T-cell (primary cell): ENCODE results near the gene ORC6. TPM values are rescaled to one million over a fixed set of nuclear protein-coding genes. Genes with fewer than 3 reads are reported as not detected.

ENCODE experiments used
- ATAC-seq, 4 experiments: fragments of 200-7000 bp in 3 of 4; fragments of 150-1000 bp in 1 of 4; cut with Tn5 transposase; replicated peaks in 1 of 4; 1 replicate in 3 of 4; 2 replicates in 1 of 4; pipeline ENCODE4 v1.10.0; 2021; ENCODE audit warnings: moderate library complexity in 3 of 4, mild to moderate bottlenecking in 2 of 4, moderate number of reproducible peaks in 1 of 4
- CTCF ChIA-PET, 2 donors: fragments of 300-600 bp; sonication (Branson Sonifier 250); formaldehyde crosslinking; loops; one replicate each; lab custom pipeline; 2022; ENCODE audit warnings: antibody characterized with exemption in 2 of 2; lab: Charles Lee
- POLR2A ChIA-PET, 2 donors: fragments of 300-600 bp; sonication (Branson Sonifier 250); formaldehyde crosslinking; loops; one replicate each; lab custom pipeline; 2022; ENCODE audit warnings: antibody characterized with exemption in 2 of 2; lab: Charles Lee
- DNase-seq, 35 experiments: peaks; one replicate each; pipeline versions ENCODE4 v3.0.0 to v3.0.0-alpha.2; 2013 to 2023
- H3K27ac ChIP-seq: one replicate; pipeline ENCODE4 v1.5.1; 2013; ENCODE audit warnings: low read length
- H3K27me3 ChIP-seq, 2 experiments: replicated peaks in 1 of 2; 1 replicate in 1 of 2; 2 replicates in 1 of 2; pipeline versions ENCODE4 v1.6.1 to v1.7.0; 2013; ENCODE audit warnings: low read length in 1 of 2, mixed read lengths in 1 of 2; ENCODE audit not compliant: control insufficient read depth in 2 of 2, insufficient read depth in 2 of 2; ENCODE audit errors: extremely low read depth in 1 of 2
- H3K36me3 ChIP-seq, 2 donors: 1 replicate in 1 of 2; 2 replicates in 1 of 2; pipeline versions ENCODE4 v1.6.1 to v1.7.0; 2013; ENCODE audit warnings: low read length in 1 of 2; ENCODE audit not compliant: control insufficient read depth in 2 of 2, insufficient read depth in 1 of 2; ENCODE audit errors: extremely low read depth in 1 of 2
- H3K4me1 ChIP-seq, 2 experiments: 1 replicate in 1 of 2; 2 replicates in 1 of 2; pipeline versions ENCODE4 v1.6.1 to v1.7.0; 2013; ENCODE audit warnings: low read length in 2 of 2, mixed read lengths in 1 of 2; ENCODE audit not compliant: insufficient read depth in 2 of 2, control insufficient read depth in 1 of 2; ENCODE audit errors: extremely low read depth in 1 of 2
- H3K4me3 ChIP-seq, 2 donors: 1 replicate in 1 of 2; 2 replicates in 1 of 2; pipeline versions ENCODE4 v1.5.1 to v1.7.0; 2013; ENCODE audit warnings: mild to moderate bottlenecking in 2 of 2, low read length in 1 of 2, moderate library complexity in 1 of 2; ENCODE audit not compliant: control insufficient read depth in 1 of 2; ENCODE audit errors: extremely low read depth in 1 of 2
- H3K9me3 ChIP-seq: 2 replicates; pipeline ENCODE4 v1.7.0; 2013
- H3K27ac Mint-ChIP-seq, 2 donors: one replicate each; pipeline ENCODE4 v1.8.0; 2020 to 2021; ENCODE audit warnings: mild to moderate bottlenecking in 2 of 2, mixed read lengths in 2 of 2
- H3K27me3 Mint-ChIP-seq, 2 donors: one replicate each; pipeline ENCODE4 v1.8.0; 2021 to 2022; ENCODE audit warnings: mixed read lengths in 2 of 2
- H3K36me3 Mint-ChIP-seq: one replicate; pipeline ENCODE4 v1.8.0; 2021; ENCODE audit warnings: mixed read lengths
- H3K4me1 Mint-ChIP-seq, 3 donors: one replicate each; pipeline ENCODE4 v1.8.0; 2020 to 2022; ENCODE audit warnings: mixed read lengths in 3 of 3, mild to moderate bottlenecking in 1 of 3
- H3K4me3 Mint-ChIP-seq, 3 donors: one replicate each; pipeline ENCODE4 v1.8.0; 2020 to 2022; ENCODE audit warnings: mild to moderate bottlenecking in 3 of 3, mixed read lengths in 3 of 3, moderate library complexity in 3 of 3
- H3K9me3 Mint-ChIP-seq, 3 donors: one replicate each; pipeline ENCODE4 v1.8.0; 2020 to 2022; ENCODE audit warnings: mixed read lengths in 3 of 3
- WGBS: methylation state at CpG from one replicate; pipeline ENCODE4 v1.1.5; 2013; ENCODE audit warnings: missing lambda C conversion rate; ENCODE audit not compliant: insufficient coverage; 5-methylcytosine and 5-hydroxymethylcytosine counted together
- total RNA-seq, 35 experiments: library from RNA in 6 of 35; stranded (reverse) in 6 of 35; fragments of 120-200 nt in 1 of 35; gene quantifications; one replicate each; pipeline versions ENCODE4 v1.2.1 to v1.2.4 and lab custom pipeline; 2013 to 2026

The ORC6 gene
- total RNA-seq, 5 donors from 2014 or later (not counting 1 experiment from before 2014, with no cell fraction given) = 2.6 to 6.2 (median 3.0) TPM

GRCh38 chr16:46727630-46728029, 38.2 kb downstream of the ORC6 start:
- H3K9me3 Mint-ChIP-seq = peaks cover 3 to 12% (median 7%) of the 10 kb centered on the region in 3 donors
- H3K27me3 Mint-ChIP-seq = peaks cover 0 to 4% of the 10 kb centered on the region in 2 donors
- no peak overlapping the region for H3K4me3 Mint-ChIP-seq
- no peak overlapping the region for H3K27ac Mint-ChIP-seq
- H3K27ac ChIP-seq = no peak overlapping the region
- CTCF ChIA-PET = interaction anchor here in 1 of 2 donors (0.5 kb wide), 1 partner anchor 53 kb away, joined by 3 read pairs; no protein-coding TSS in a partner anchor
- H3K4me1 ChIP-seq = no peaks in the 10 kb centered on the region
- no peaks in the 10 kb centered on the region for H3K4me1 Mint-ChIP-seq
- POLR2A ChIA-PET = no interaction called here
- no peak for ATAC-seq
- no peaks in the 10 kb centered on the region for H3K36me3 ChIP-seq
- DNase-seq = no peak
- H3K9me3 ChIP-seq = no peaks in the 10 kb centered on the region
- WGBS = 100% methylated on average over 6 of the region's 9 CpGs
- no peaks in the 10 kb centered on the region for H3K36me3 Mint-ChIP-seq
- no peak overlapping the region for H3K4me3 ChIP-seq
- peaks cover 0 to 8% of the 10 kb centered on the region in 2 experiments for H3K27me3 ChIP-seq

GRCh38 chr16:46728806-46729205, 39.3 kb downstream of the ORC6 start:
- Mint-ChIP-seq H3K9me3 (peaks cover 3 to 12% (median 7%) of the 10 kb centered on the region in 3 donors), H3K27me3 (peaks cover 0 to 4% of the 10 kb centered on the region in 2 donors), H3K4me3 (no peak overlapping the region), H3K4me1 (no peaks in the 10 kb centered on the region), H3K27ac (no peak overlapping the region), H3K36me3 (no peaks in the 10 kb centered on the region)
- WGBS = 88% methylated on average over 13 of the region's 14 CpGs
- Histone ChIP-seq H3K36me3 (no peaks in the 10 kb centered on the region), H3K27ac (no peak overlapping the region), H3K4me1 (no peaks in the 10 kb centered on the region), H3K4me3 (no peak overlapping the region), H3K27me3 (peaks cover 0 to 8% of the 10 kb centered on the region in 2 experiments), H3K9me3 (no peaks in the 10 kb centered on the region)
- no peak for ATAC-seq
- CTCF ChIA-PET = no interaction called here
- DNase-seq = no peak
- POLR2A ChIA-PET = no interaction called here

DNA sequence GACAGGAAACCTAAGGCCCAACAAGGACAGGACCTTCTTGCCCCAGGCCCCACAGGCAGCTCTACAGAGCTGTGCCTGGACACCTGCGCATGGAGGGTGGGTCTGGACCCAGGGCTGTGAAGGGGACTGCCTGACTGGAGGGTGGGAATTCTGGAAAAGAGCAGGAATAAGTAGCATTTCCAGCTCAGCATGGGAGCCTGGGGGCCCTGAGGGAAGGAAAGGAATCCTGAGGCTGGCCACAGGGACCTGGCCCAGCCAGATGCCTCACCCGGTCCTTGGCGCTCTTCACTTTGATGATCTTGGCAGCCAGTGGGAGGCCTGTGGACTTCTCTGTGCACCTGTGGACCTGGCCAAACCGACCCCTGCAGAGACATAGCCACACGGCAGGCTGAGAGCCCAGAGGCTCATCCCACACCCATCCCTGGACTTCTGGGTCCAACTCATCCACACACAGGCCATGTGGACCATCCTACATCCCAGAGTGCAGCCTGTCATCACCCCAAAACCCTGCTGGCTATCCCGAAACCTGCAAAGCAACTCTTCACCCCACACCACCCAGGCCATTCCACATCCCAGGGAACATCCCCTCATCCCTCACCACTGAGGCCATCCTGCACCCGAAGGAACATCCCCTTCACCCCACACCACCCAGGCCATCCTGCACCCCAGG, 40.0 kb downstream of the ORC6 start:
- ATAC-seq = no peak
- Histone ChIP-seq H3K9me3 (no peaks in the 10 kb centered on the region), H3K36me3 (no peaks in the 10 kb centered on the region), H3K4me1 (no peaks in the 10 kb centered on the region), H3K27ac (no peak overlapping the region), H3K4me3 (no peak overlapping the region), H3K27me3 (peaks cover 0 to 8% of the 10 kb centered on the region in 2 experiments)
- WGBS = 90% methylated on average over 6 of the region's 7 CpGs
- Mint-ChIP-seq H3K36me3 (no peaks in the 10 kb centered on the region), H3K9me3 (peaks cover 3 to 11% (median 7%) of the 10 kb centered on the region in 3 donors), H3K27ac (no peak overlapping the region), H3K27me3 (peaks cover 0 to 4% of the 10 kb centered on the region in 2 donors), H3K4me1 (no peaks in the 10 kb centered on the region), H3K4me3 (no peak overlapping the region)
- no peak for DNase-seq
- POLR2A ChIA-PET = no interaction called here
- CTCF ChIA-PET = no interaction called here

- H3K27me3 Mint-ChIP-seq = peaks cover 0 to 4% of the 10 kb centered on the region in 2 donors
- H3K9me3 ChIP-seq = no peaks in the 10 kb centered on the region
- no peak overlapping the region for H3K4me3 Mint-ChIP-seq
- H3K36me3 Mint-ChIP-seq = no peaks in the 10 kb centered on the region
- ChIA-PET POLR2A (no interaction called here), CTCF (no interaction called here)
- H3K36me3 ChIP-seq = no peaks in the 10 kb centered on the region
- no peak overlapping the region for H3K27ac Mint-ChIP-seq
- DNase-seq (no peak), ATAC-seq (no peak)
- no peaks in the 10 kb centered on the region for H3K4me1 ChIP-seq
- H3K4me1 Mint-ChIP-seq = no peaks in the 10 kb centered on the region
- H3K9me3 Mint-ChIP-seq = peaks cover 3 to 6% (median 4%) of the 10 kb centered on the region in 3 donors
- 86% methylated on average over 8 of the region's 8 CpGs for WGBS
- peaks cover 0 to 8% of the 10 kb centered on the region in 2 experiments for H3K27me3 ChIP-seq
- no peak overlapping the region for H3K4me3 ChIP-seq
- no peak overlapping the region for H3K27ac ChIP-seq
These were observed 40.7 kb downstream of the ORC6 start for GRCh38 chr16:46730126-46730525.

DNA sequence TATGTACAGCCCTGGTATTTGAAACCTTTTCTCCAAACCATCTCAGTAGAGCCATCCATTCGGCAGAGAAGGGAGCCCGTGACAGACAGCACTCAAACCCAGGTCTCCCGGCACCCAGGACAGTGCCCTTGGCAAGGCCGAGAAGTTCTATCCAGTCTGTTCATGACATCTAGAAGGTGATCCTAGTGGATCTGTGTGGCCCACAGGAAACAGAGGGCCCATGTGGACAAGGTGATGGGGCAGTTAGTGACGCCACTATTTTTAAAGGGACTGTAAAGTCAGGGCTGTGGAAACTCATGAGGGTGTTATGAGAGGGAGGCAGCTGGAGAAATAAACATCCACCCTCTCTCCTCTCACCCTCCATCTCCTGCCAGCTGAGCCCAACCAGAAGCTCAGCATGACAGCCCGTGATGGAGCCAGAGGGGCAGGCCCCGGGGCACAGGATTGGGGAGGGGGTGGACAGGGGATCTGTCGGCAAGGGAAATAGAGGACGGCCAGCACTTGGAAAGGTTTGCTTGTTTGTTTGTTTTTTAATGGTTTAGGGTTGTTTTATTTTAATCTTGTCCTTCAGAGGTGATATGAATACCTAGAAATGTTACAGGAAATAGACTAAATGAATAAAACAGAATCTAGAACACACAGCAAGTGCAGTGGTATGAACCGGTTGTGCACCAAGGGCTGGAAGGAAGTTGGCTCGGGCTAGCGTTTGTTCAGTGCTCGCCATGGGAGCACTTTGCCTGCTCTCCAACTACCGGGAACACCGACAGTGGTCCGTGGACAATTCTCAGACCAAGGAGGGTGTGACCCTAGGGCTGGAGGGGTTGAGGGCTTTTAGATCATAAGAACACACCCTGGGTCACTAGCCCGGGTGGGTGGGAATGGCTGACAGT, 41.6 kb downstream of the ORC6 start:
- no peaks in the 10 kb centered on the region for H3K4me1 ChIP-seq
- H3K27ac Mint-ChIP-seq = no peak overlapping the region
- ChIA-PET POLR2A (no interaction called here), CTCF (no interaction called here)
- H3K27me3 Mint-ChIP-seq = peaks cover 0 to 4% of the 10 kb centered on the region in 2 donors
- ATAC-seq (no peak), DNase-seq (no peak)
- H3K27ac ChIP-seq = no peak overlapping the region
- no peak overlapping the region for H3K4me3 Mint-ChIP-seq
- no peaks in the 10 kb centered on the region for H3K9me3 ChIP-seq
- H3K36me3 ChIP-seq = no peaks in the 10 kb centered on the region
- H3K4me3 ChIP-seq = no peak overlapping the region
- WGBS = 95% methylated on average over 11 of the region's 17 CpGs
- no peaks in the 10 kb centered on the region for H3K36me3 Mint-ChIP-seq
- peaks cover 0 to 8% of the 10 kb centered on the region in 2 experiments for H3K27me3 ChIP-seq
- H3K9me3 Mint-ChIP-seq = no peaks in the 10 kb centered on the region
- no peaks in the 10 kb centered on the region for H3K4me1 Mint-ChIP-seq

- H3K27ac ChIP-seq = no peak overlapping the region
- no peaks in the 10 kb centered on the region for H3K9me3 ChIP-seq
- H3K4me1 Mint-ChIP-seq = no peaks in the 10 kb centered on the region
- H3K4me3 Mint-ChIP-seq = no peak overlapping the region
- no peaks in the 10 kb centered on the region for H3K36me3 ChIP-seq
- H3K36me3 Mint-ChIP-seq = no peaks in the 10 kb centered on the region
- H3K4me3 ChIP-seq = no peak overlapping the region
- H3K27ac Mint-ChIP-seq = no peak overlapping the region
- no peak for DNase-seq
- peaks cover 0 to 2% of the 10 kb centered on the region in 2 donors for H3K27me3 Mint-ChIP-seq
- 81% methylated on average over 21 of the region's 23 CpGs for WGBS
- H3K27me3 ChIP-seq = peaks cover 0 to 7% of the 10 kb centered on the region in 2 experiments
- no peak for ATAC-seq
- ChIA-PET POLR2A (no interaction called here), CTCF (no interaction called here)
- H3K4me1 ChIP-seq = no peaks in the 10 kb centered on the region
- no peaks in the 10 kb centered on the region for H3K9me3 Mint-ChIP-seq
These were observed 42.5 kb downstream of the ORC6 start for GRCh38 chr16:46731691-46732555.
